GM23338 (cell line): ENCODE measurements around the gene FAAH. TPM values are rescaled to one million over a fixed set of nuclear protein-coding genes. Genes with fewer than 3 reads are reported as not detected.
A peak's percentile ranks its signal among the peaks of the same experiment; 100 is the strongest.

Experiments
- ATAC-seq: fragments of 200-7000 bp; cut with Tn5 transposase; 3 replicates; pipeline ENCODE4 v1.9.1; 2020
- DNase-seq: peaks from one replicate; pipeline ENCODE4 v3.0.0-alpha.2; 2015; ENCODE audit warnings: low spot score
- H2AFZ ChIP-seq: fragments of 200-600 bp; sonication (generic); 2 replicates; pipeline ENCODE4 v1.8.0; 2016; ENCODE audit warnings: antibody characterized with exemption, mild to moderate bottlenecking, moderate library complexity
- H3F3A ChIP-seq: fragments of 200-600 bp; sonication (generic); replicated peaks from 2 replicates; pipeline ENCODE4 v1.8.0; 2017; ENCODE audit warnings: antibody characterized with exemption, mixed run types, low read depth
- H3K27ac ChIP-seq: fragments of 200-600 bp; sonication (generic); 2 replicates; pipeline ENCODE4 v1.6.1; 2016; ENCODE audit warnings: low read depth
- H3K27me3 ChIP-seq: fragments of 200-600 bp; sonication (generic); 2 replicates; pipeline ENCODE4 v1.8.0; 2016; ENCODE audit warnings: mild to moderate bottlenecking, mixed run types, moderate library complexity; ENCODE audit not compliant: insufficient read depth
- H3K36me3 ChIP-seq: fragments of 200-600 bp; sonication (generic); 2 replicates; pipeline ENCODE4 v1.8.0; 2016; ENCODE audit warnings: mild to moderate bottlenecking; ENCODE audit not compliant: insufficient read depth
- H3K4me1 ChIP-seq: fragments of 200-600 bp; sonication (generic); 2 replicates; pipeline ENCODE4 v1.8.0; 2016; ENCODE audit warnings: mild to moderate bottlenecking, moderate library complexity; ENCODE audit not compliant: insufficient read depth
- H3K4me2 ChIP-seq: fragments of 200-600 bp; sonication (generic); 2 replicates; pipeline ENCODE4 v1.7.1; 2017; ENCODE audit warnings: mixed run types
- H3K4me3 ChIP-seq: fragments of 200-600 bp; sonication (generic); 2 replicates; pipeline ENCODE4 v1.6.1; 2016; ENCODE audit warnings: mixed run types
- H3K79me2 ChIP-seq: fragments of 200-600 bp; sonication (generic); replicated peaks from 2 replicates; pipeline ENCODE4 v1.8.0; 2017; ENCODE audit warnings: mild to moderate bottlenecking; ENCODE audit not compliant: insufficient read depth
- H3K9me2 ChIP-seq: fragments of 200-600 bp; sonication (generic); 2 replicates; pipeline ENCODE4 v1.8.0; 2017; ENCODE audit not compliant: insufficient read depth
- H4K20me1 ChIP-seq: fragments of 200-600 bp; sonication (generic); replicated peaks from 2 replicates; pipeline ENCODE4 v1.8.0; 2017; ENCODE audit warnings: mild to moderate bottlenecking; ENCODE audit not compliant: insufficient read depth
- H3K27ac Mint-ChIP-seq: 2 replicates; pipeline ENCODE4 v1.8.0; 2020; ENCODE audit warnings: inconsistent platforms, mild to moderate bottlenecking, moderate library complexity, mixed read lengths
- H3K27me3 Mint-ChIP-seq: 3 replicates; pipeline ENCODE4 v1.8.0; 2022; ENCODE audit warnings: low read depth, mild to moderate bottlenecking, moderate library complexity, mixed read lengths, inconsistent platforms; ENCODE audit not compliant: insufficient read depth, poor library complexity
- H3K36me3 Mint-ChIP-seq: 3 replicates; pipeline ENCODE4 v1.8.0; 2021; ENCODE audit warnings: low read depth, mild to moderate bottlenecking, inconsistent platforms, moderate library complexity, mixed read lengths
- H3K4me1 Mint-ChIP-seq: 3 replicates; pipeline ENCODE4 v1.8.0; 2020; ENCODE audit warnings: mild to moderate bottlenecking, inconsistent platforms, mixed read lengths
- H3K4me3 Mint-ChIP-seq: 3 replicates; pipeline ENCODE4 v1.8.0; 2021; ENCODE audit warnings: moderate library complexity, mild to moderate bottlenecking, inconsistent platforms, mixed read lengths
- H3K9me3 Mint-ChIP-seq: 3 replicates; pipeline ENCODE4 v1.8.0; 2020; ENCODE audit warnings: moderate library complexity, mild to moderate bottlenecking, inconsistent platforms, mixed read lengths
- CTCF ChIP-seq, 2 experiments: fragments of 200-600 bp in 1 of 2; sonication (generic) in 1 of 2; conservative IDR thresholded peaks; 2 replicates each; pipeline versions ENCODE4 v1.5.1 to v1.6.1; 2016 to 2017; ENCODE audit warnings: antibody characterized with exemption in 2 of 2, low read depth in 2 of 2, mild to moderate bottlenecking in 2 of 2, moderate library complexity in 1 of 2
- ETS1 ChIP-seq: IDR thresholded peaks from 2 replicates; pipeline ENCODE4 v1.6.1; 2016; ENCODE audit warnings: antibody characterized with exemption
- EZH2phosphoT487 ChIP-seq: fragments of 200-600 bp; sonication (generic); IDR thresholded peaks from one replicate; pipeline ENCODE4 v1.8.1; 2018; ENCODE audit warnings: antibody characterized with exemption; ENCODE audit not compliant: unreplicated experiment
- JUNB ChIP-seq: IDR thresholded peaks from one replicate; pipeline ENCODE4 v1.6.1; 2016; ENCODE audit warnings: antibody characterized with exemption; ENCODE audit not compliant: unreplicated experiment
- NANOG ChIP-seq: IDR thresholded peaks from 2 replicates; pipeline ENCODE4 v1.6.1; 2016; ENCODE audit warnings: antibody characterized with exemption, borderline replicate concordance
- POLR2AphosphoS5 ChIP-seq: IDR thresholded peaks from 2 replicates; pipeline ENCODE4 v1.6.1; 2016; ENCODE audit warnings: antibody characterized with exemption, low read depth
- REST ChIP-seq: IDR thresholded peaks from one replicate; pipeline ENCODE4 v1.6.1; 2018; ENCODE audit warnings: antibody characterized with exemption; ENCODE audit not compliant: unreplicated experiment
- STAT1 ChIP-seq: IDR thresholded peaks from one replicate; pipeline ENCODE4 v1.6.1; 2016; ENCODE audit warnings: antibody characterized with exemption; ENCODE audit not compliant: unreplicated experiment
- ZNF114 ChIP-seq: fragments of 250-450 bp; sonication (Bioruptor Pico); IDR thresholded peaks from 2 replicates; pipeline ENCODE4 v1.5.0; 2020; ENCODE audit warnings: mild to moderate bottlenecking, moderate library complexity
- polyA plus RNA-seq: library from polyadenylated mRNA; unstranded; fragments of >200 nt; fragmentation: Nextera tagmentation; extraction: Ambion mirVana; gene quantifications from 2 replicates; pipeline ENCODE4 v1.2.1, GENCODE V29; 2016
- total RNA-seq: library from RNA; depleted of rRNA; stranded (reverse); fragments of >200 nt; shearing (Covaris generic); gene quantifications from 2 replicates; pipeline ENCODE4 v1.2.3, GENCODE V29; 2014

The FAAH gene
- total and polyA plus RNA-seq, 2 experiments from 2014 or later, result 10.7 to 24.0 TPM

DNA sequence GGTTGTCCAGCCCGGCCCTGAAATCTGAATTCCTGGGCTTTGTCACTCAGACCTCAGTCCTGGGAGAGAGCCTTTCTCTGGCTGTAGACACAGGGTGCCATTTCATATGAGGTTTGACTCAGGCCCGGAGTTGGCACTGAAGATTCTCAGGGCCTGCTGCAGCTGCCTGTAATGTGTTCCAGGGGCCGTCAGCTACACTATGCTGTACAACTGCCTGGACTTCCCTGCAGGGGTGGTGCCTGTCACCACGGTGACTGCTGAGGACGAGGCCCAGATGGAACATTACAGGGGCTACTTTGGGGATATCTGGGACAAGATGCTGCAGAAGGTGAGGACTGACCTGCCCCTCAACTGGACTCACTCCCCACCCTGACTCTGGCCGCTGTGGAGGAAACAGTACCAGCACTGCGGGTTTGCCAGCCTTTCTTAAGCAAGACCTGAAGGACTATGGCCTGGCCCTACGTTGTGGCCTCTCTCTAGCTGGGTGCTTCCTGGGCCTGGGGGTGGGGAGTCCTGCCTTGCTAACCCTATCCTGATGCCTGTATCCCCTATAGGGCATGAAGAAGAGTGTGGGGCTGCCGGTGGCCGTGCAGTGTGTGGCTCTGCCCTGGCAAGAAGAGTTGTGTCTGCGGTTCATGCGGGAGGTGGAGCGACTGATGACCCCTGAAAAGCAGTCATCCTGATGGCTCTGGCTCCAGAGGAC lies 18.9 kb downstream of the FAAH start:
- no peaks in the 10 kb centered on the region for H3K79me2 ChIP-seq
- H3K27ac Mint-ChIP-seq, result no peak overlapping the region
- no peaks in the 10 kb centered on the region for H3F3A ChIP-seq
- no peaks in the 10 kb centered on the region for H3K36me3 ChIP-seq
- H3K4me1 ChIP-seq, result no peaks in the 10 kb centered on the region
- no peaks in the 10 kb centered on the region; the same call in 2 of the 3 replicates for H3K9me3 Mint-ChIP-seq
- H3K4me3 ChIP-seq, result no peak overlapping the region
- ATAC-seq (no peak), DNase-seq (no peak)
- H3K4me1 Mint-ChIP-seq, result no peaks in the 10 kb centered on the region; the same call in 1 of the 3 replicates
- no peaks in the 10 kb centered on the region for H4K20me1 ChIP-seq
- no peak overlapping the region for H2AFZ ChIP-seq
- H3K4me2 ChIP-seq, result no peak overlapping the region
- TF ChIP-seq ZNF114 (CRISPR knock-in tag) (no peak), STAT1 (no peak), EZH2phosphoT487 (no peak)
- H3K27me3 ChIP-seq, result no peaks in the 10 kb centered on the region
- H3K4me3 Mint-ChIP-seq, result no peak overlapping the region
- no peaks in the 10 kb centered on the region; the same call in 2 of the 3 replicates for H3K36me3 Mint-ChIP-seq
- H3K9me2 ChIP-seq, result no peaks in the 10 kb centered on the region
- no peak overlapping the region for H3K27ac ChIP-seq
- peaks cover 26% of the 10 kb centered on the region for H3K27me3 Mint-ChIP-seq

- H3K4me3 Mint-ChIP-seq, result no peak overlapping the region
- Histone ChIP-seq H3K27ac (no peak overlapping the region), H2AFZ (no peak overlapping the region), H3K4me1 (no peaks in the 10 kb centered on the region), H4K20me1 (no peaks in the 10 kb centered on the region), H3K36me3 (no peaks in the 10 kb centered on the region), H3K79me2 (no peaks in the 10 kb centered on the region), H3K9me2 (no peaks in the 10 kb centered on the region), H3K27me3 (no peaks in the 10 kb centered on the region), H3K4me3 (no peak overlapping the region), H3K4me2 (no peak overlapping the region), H3F3A (no peaks in the 10 kb centered on the region)
- H3K27me3 Mint-ChIP-seq, result peaks cover 26% of the 10 kb centered on the region
- TF ChIP-seq CTCF (conservative IDR thresholded peaks at IDR 0.05; ENCODE audit: low read depth in 2 of 2), result peak; percentile 44 to 68
- TF ChIP-seq ETS1, result no peak
- no peak overlapping the region for H3K27ac Mint-ChIP-seq
- ATAC-seq, result peak; percentile 80
- no peaks in the 10 kb centered on the region; the same call in 2 of the 3 replicates for H3K9me3 Mint-ChIP-seq
- H3K36me3 Mint-ChIP-seq, result no peaks in the 10 kb centered on the region
- H3K4me1 Mint-ChIP-seq, result no peaks in the 10 kb centered on the region; the same call in 1 of the 3 replicates
- peak; percentile 84 for DNase-seq
Observed at GRCh38 chr1:46413596-46413985, 19.5 kb downstream of the FAAH start.

GRCh38 chr1:46415514-46415913 lies 21.4 kb downstream of the FAAH start:
- Histone ChIP-seq H3K27ac (no peak overlapping the region), H4K20me1 (no peaks in the 10 kb centered on the region), H2AFZ (no peak overlapping the region), H3K36me3 (no peaks in the 10 kb centered on the region), H3K4me1 (no peaks in the 10 kb centered on the region), H3K4me2 (no peak overlapping the region), H3K9me2 (no peaks in the 10 kb centered on the region), H3K27me3 (no peaks in the 10 kb centered on the region), H3F3A (no peaks in the 10 kb centered on the region), H3K79me2 (no peaks in the 10 kb centered on the region), H3K4me3 (no peak overlapping the region)
- H3K27ac Mint-ChIP-seq, result no peak overlapping the region
- H3K27me3 Mint-ChIP-seq, result peaks cover 18% of the 10 kb centered on the region
- H3K9me3 Mint-ChIP-seq, result no peaks in the 10 kb centered on the region; the same call in 2 of the 3 replicates
- H3K36me3 Mint-ChIP-seq, result no peaks in the 10 kb centered on the region
- no peaks in the 10 kb centered on the region; the same call in 1 of the 3 replicates for H3K4me1 Mint-ChIP-seq
- DNase-seq, result no peak
- no peak for ATAC-seq
- H3K4me3 Mint-ChIP-seq, result no peak overlapping the region
- TF ChIP-seq STAT1 (no peak), ETS1 (no peak), NANOG (no peak), JUNB (no peak), REST (no peak), POLR2AphosphoS5 (no peak)
